AG04450 (cell line): ENCODE measurements around the gene SLC39A2. TPM values are rescaled to one million over a fixed set of nuclear protein-coding genes. Genes with fewer than 3 reads are reported as not detected.

Experiments used
- CTCF ChIA-PET: fragments of 300-600, 350-600 bp; formaldehyde crosslinking; extraction: SDS; loops from one replicate; lab custom pipeline; 2022; ENCODE audit warnings: antibody characterized with exemption, inconsistent platforms; lab: Charles Lee
- POLR2A ChIA-PET: fragments of 350-600 bp; formaldehyde crosslinking; extraction: SDS; loops from one replicate; lab custom pipeline; 2021; ENCODE audit warnings: antibody characterized with exemption, inconsistent platforms; lab: Yijun Ruan, JAX
- DNase-seq: peaks from one replicate; pipeline ENCODE4 v3.0.0-alpha.2; 2011; ENCODE audit warnings: low read depth, low spot score
- H3K27ac ChIP-seq: one replicate; pipeline ENCODE4 v1.5.1; 2012; ENCODE audit warnings: low read depth, low read length, control low read depth
- H3K27me3 ChIP-seq: one replicate; pipeline ENCODE4 v1.6.0; 2012; ENCODE audit warnings: low read length; ENCODE audit not compliant: control insufficient read depth, insufficient read depth
- H3K4me3 ChIP-seq: 2 replicates; pipeline ENCODE4 v1.5.1; 2011; ENCODE audit warnings: mild to moderate bottlenecking, low read depth, low read length, control low read depth
- H3K9me3 ChIP-seq: 2 replicates; pipeline ENCODE4 v1.5.1; 2012; ENCODE audit warnings: low read length; ENCODE audit not compliant: control insufficient read depth, insufficient read depth
- CTCF ChIP-seq: IDR thresholded peaks from 2 replicates; pipeline ENCODE4 v1.5.1; 2011; ENCODE audit warnings: low read depth, low read length, control low read depth, inconsistent platforms
- polyA plus RNA-seq: library from polyadenylated mRNA; depleted of rRNA; stranded (reverse); fragments of >200 nt; gene quantifications from 2 replicates; pipeline ENCODE4 v1.2.3, GENCODE V29; 2011

Gene SLC39A2
- polyA plus RNA-seq, 1 experiment, result 0.06 TPM

GRCh38 chr14:21043387-21043973 is 44.4 kb downstream of the SLC39A2 start:
- TF ChIP-seq CTCF, result no peak
- H3K27me3 ChIP-seq, result peaks cover 21% of the 10 kb centered on the region
- H3K27ac ChIP-seq, result no peak overlapping the region
- ChIA-PET CTCF (interaction anchor here (0.8 to 2.2 kb wide), 7 partner anchors 25 to 73 kb away, joined by 3 to 22 read pairs (median 3); no protein-coding TSS in a partner anchor), POLR2A (no interaction called here)
- no peaks in the 10 kb centered on the region for H3K9me3 ChIP-seq
- DNase-seq, result no peak
- no peak overlapping the region for H3K4me3 ChIP-seq

GRCh38 chr14:21043974-21044618 is 45.0 kb downstream of the SLC39A2 start:
- H3K4me3 ChIP-seq, result no peak overlapping the region
- ChIA-PET CTCF (interaction anchor here (0.8 to 2.2 kb wide), 7 partner anchors 24 to 73 kb away, joined by 3 to 22 read pairs (median 3); no protein-coding TSS in a partner anchor), POLR2A (no interaction called here)
- TF ChIP-seq CTCF, result no peak
- DNase-seq, result no peak
- H3K9me3 ChIP-seq, result no peaks in the 10 kb centered on the region
- no peak overlapping the region for H3K27ac ChIP-seq
- H3K27me3 ChIP-seq, result peaks cover 21% of the 10 kb centered on the region

GRCh38 chr14:21047378-21047781 is 48.3 kb downstream of the SLC39A2 start:
- CTCF ChIA-PET, result interaction anchor here (0.6 to 4.0 kb wide), 10 partner anchors 20 to 137 kb away, joined by 3 to 42 read pairs (median 4); no protein-coding TSS in a partner anchor
- POLR2A ChIA-PET, result interaction anchor here (1.0 to 1.8 kb wide), 3 partner anchors 24 to 76 kb away, joined by 3 to 16 read pairs (median 3); no protein-coding TSS in a partner anchor
- DNase-seq, result no peak
- H3K9me3 ChIP-seq, result no peaks in the 10 kb centered on the region
- TF ChIP-seq CTCF, result no peak
- H3K4me3 ChIP-seq, result no peak overlapping the region
- no peak overlapping the region for H3K27ac ChIP-seq
- H3K27me3 ChIP-seq, result peaks cover 16% of the 10 kb centered on the region

DNA sequence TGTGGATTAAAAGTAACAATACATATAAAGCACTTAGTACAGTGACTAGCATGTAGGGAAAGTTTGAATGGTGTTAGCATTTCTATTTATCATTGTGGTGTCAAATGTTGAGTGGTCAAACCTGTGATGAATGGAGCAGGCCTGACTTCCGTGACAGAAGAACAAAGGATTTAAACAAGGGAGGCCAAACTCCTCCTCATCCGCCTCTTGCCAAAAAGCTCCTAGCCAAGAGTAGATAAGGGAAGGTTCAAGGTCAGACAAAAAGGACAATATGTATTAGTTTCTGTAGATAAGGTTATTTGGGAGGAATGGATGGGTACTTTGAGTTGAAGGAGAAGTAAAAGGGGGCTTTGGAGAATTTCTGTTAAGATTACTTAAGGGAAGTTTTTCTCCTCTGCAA is 49.5 kb downstream of the SLC39A2 start:
- peaks cover 14% of the 10 kb centered on the region for H3K27me3 ChIP-seq
- no peak overlapping the region for H3K27ac ChIP-seq
- no peak for DNase-seq
- TF ChIP-seq CTCF, result no peak
- ChIA-PET POLR2A (interaction anchor here (1.8 kb wide), 1 partner anchor 23 kb away, joined by 16 read pairs; no protein-coding TSS in a partner anchor), CTCF (interaction anchor here (1.2 to 4.0 kb wide), 5 partner anchors 19 to 77 kb away, joined by 6 to 42 read pairs (median 11); no protein-coding TSS in a partner anchor)
- H3K9me3 ChIP-seq, result no peaks in the 10 kb centered on the region
- no peak overlapping the region for H3K4me3 ChIP-seq
